HepG2 (cell line): ENCODE results near the gene MRPL9. TPM values are rescaled to one million over a fixed set of nuclear protein-coding genes. Genes with fewer than 3 reads are reported as not detected.

Experiments used
- CHD2 ChIP-seq: IDR thresholded peaks from 2 replicates; pipeline ENCODE4 v1.6.1; 2011; ENCODE audit warnings: low read depth, low read length, improper control_type of control experiment
- MIXL1 ChIP-seq: IDR thresholded peaks from 2 replicates; pipeline ENCODE4 v1.6.1; 2016
- NCOR1 ChIP-seq: fragments of 200-600 bp; sonication (generic); IDR thresholded peaks from 2 replicates; pipeline ENCODE4 v1.7.0; 2017; ENCODE audit warnings: antibody characterized with exemption, low read length, borderline replicate concordance
- STAT5B ChIP-seq: sonication (generic); formaldehyde crosslinking; IDR thresholded peaks from 2 replicates; pipeline ENCODE4 v1.4.0; 2020; ENCODE audit warnings: missing genetic modification reagents
- ZNF205 ChIP-seq: IDR thresholded peaks from 2 replicates; pipeline ENCODE4 v1.6.1; 2018; ENCODE audit warnings: missing biosample characterization, missing genetic modification reagents
- ZNF644 ChIP-seq: IDR thresholded peaks from 2 replicates; pipeline ENCODE4 v1.6.1; 2016; ENCODE audit warnings: low read depth
- polyA plus RNA-seq, 8 experiments: library from polyadenylated mRNA; depleted of rRNA in 3 of 8; stranded (reverse) in 7 of 8; unstranded in 1 of 8; fragments of >200 nt; fragmentation: Illumina TruSeq in 4 of 8; extraction: Trizol in 4 of 8; gene quantifications; 2 replicates each; pipeline versions ENCODE4 v1.2.1 to v1.2.3, GENCODE V29; 2011 to 2016; ENCODE audit warnings: low read depth in 4 of 8, missing spikeins in 1 of 8, mixed read lengths in 1 of 8; ENCODE audit not compliant: insufficient read depth in 1 of 8
- total RNA-seq, 5 experiments: library from RNA; depleted of rRNA; stranded (reverse); fragments of >200 nt; fragmentation: Illumina TruSeq; extraction: Trizol; gene quantifications; 2 replicates each; pipeline ENCODE4 v1.2.3, GENCODE V29; 2016; ENCODE audit warnings: low read depth in 1 of 5
- TF ChIP-seq, protein P1 (sequence below), 2 experiments: fragments of 450-650 bp in 1 of 2; sonication (generic) in 1 of 2; formaldehyde crosslinking in 1 of 2; IDR thresholded peaks; 2 replicates each; pipeline versions ENCODE4 v1.6.1 to v1.8.0; 2016 to 2022; ENCODE audit warnings: antibody characterized with exemption in 1 of 2, mild to moderate bottlenecking in 1 of 2, missing genetic modification reagents in 1 of 2
- TF ChIP-seq, protein P2 (sequence below): sonication (generic); formaldehyde crosslinking; IDR thresholded peaks from 2 replicates; pipeline ENCODE4 v1.4.0; 2020; ENCODE audit warnings: mild to moderate bottlenecking, missing genetic modification reagents

Gene MRPL9
- total and polyA plus RNA-seq, 2 of the 13 experiments (the other 11 are each of a cell fraction or from before 2014, with no cell fraction given): 72.1 to 107 TPM

DNA sequence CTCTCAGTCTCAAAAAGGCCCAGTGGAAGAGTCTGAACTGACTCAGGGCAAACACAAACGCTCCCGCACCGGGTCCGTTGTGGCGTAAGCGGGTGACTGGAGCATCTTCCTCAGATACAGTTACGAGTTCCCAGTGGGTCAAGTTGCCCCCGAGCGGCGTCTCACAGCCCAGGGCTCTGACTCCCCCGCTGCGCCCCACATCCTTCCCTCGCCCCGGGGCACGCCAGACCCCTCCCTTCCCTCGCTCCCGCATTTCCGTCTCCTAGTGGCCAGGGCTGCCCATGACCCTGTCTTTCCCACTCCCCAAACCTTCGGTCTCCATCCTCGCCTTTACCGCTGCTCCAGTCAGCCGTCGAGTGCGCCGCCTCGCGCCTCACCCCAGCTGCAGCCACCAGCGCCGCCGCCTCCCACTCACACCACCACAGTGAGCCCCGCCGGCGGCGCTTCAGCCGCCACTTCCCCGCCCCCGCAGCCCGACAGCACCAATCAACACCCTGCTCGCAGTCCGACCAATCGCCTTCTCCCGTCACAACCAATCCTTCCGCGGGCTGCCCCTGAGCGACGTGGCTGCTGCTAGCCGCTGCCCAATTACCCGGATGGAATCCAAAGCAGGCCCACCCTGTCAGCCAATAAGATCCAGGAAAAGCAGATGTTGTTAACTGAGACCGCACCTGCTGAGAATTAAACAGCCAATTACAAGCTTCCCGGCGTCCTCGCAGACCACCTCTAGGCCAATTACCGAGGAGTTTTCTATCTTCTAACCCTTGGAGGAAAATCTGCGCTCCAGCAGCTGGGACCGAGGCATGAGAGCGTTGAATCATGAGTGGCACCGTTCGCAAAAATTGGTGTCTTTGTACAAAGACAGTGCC, 27.0 kb upstream of the MRPL9 start, which contains the start of gene TDRKH (continued):
- TF ChIP-seq, protein P1, sequence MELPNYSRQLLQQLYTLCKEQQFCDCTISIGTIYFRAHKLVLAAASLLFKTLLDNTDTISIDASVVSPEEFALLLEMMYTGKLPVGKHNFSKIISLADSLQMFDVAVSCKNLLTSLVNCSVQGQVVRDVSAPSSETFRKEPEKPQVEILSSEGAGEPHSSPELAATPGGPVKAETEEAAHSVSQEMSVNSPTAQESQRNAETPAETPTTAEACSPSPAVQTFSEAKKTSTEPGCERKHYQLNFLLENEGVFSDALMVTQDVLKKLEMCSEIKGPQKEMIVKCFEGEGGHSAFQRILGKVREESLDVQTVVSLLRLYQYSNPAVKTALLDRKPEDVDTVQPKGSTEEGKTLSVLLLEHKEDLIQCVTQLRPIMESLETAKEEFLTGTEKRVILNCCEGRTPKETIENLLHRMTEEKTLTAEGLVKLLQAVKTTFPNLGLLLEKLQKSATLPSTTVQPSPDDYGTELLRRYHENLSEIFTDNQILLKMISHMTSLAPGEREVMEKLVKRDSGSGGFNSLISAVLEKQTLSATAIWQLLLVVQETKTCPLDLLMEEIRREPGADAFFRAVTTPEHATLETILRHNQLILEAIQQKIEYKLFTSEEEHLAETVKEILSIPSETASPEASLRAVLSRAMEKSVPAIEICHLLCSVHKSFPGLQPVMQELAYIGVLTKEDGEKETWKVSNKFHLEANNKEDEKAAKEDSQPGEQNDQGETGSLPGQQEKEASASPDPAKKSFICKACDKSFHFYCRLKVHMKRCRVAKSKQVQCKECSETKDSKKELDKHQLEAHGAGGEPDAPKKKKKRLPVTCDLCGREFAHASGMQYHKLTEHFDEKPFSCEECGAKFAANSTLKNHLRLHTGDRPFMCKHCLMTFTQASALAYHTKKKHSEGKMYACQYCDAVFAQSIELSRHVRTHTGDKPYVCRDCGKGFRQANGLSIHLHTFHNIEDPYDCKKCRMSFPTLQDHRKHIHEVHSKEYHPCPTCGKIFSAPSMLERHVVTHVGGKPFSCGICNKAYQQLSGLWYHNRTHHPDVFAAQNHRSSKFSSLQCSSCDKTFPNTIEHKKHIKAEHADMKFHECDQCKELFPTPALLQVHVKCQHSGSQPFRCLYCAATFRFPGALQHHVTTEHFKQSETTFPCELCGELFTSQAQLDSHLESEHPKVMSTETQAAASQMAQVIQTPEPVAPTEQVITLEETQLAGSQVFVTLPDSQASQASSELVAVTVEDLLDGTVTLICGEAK (IDR thresholded peaks at IDR 0.05): no peak
- TF ChIP-seq, protein P1 (CRISPR knock-in tag; IDR thresholded peaks at IDR 0.05): peak; percentile 83
- no peak for TF ChIP-seq ZNF644
- TF ChIP-seq MIXL1 (CRISPR knock-in tag): peak; percentile 83
- 0 out of 2 replicates have a peak, but pooled peaks have one; percentile 20 for TF ChIP-seq NCOR1
- TF ChIP-seq STAT5B: 0 out of 2 replicates have a peak, but pooled peaks have one; percentile 49
- TF ChIP-seq, protein P2, sequence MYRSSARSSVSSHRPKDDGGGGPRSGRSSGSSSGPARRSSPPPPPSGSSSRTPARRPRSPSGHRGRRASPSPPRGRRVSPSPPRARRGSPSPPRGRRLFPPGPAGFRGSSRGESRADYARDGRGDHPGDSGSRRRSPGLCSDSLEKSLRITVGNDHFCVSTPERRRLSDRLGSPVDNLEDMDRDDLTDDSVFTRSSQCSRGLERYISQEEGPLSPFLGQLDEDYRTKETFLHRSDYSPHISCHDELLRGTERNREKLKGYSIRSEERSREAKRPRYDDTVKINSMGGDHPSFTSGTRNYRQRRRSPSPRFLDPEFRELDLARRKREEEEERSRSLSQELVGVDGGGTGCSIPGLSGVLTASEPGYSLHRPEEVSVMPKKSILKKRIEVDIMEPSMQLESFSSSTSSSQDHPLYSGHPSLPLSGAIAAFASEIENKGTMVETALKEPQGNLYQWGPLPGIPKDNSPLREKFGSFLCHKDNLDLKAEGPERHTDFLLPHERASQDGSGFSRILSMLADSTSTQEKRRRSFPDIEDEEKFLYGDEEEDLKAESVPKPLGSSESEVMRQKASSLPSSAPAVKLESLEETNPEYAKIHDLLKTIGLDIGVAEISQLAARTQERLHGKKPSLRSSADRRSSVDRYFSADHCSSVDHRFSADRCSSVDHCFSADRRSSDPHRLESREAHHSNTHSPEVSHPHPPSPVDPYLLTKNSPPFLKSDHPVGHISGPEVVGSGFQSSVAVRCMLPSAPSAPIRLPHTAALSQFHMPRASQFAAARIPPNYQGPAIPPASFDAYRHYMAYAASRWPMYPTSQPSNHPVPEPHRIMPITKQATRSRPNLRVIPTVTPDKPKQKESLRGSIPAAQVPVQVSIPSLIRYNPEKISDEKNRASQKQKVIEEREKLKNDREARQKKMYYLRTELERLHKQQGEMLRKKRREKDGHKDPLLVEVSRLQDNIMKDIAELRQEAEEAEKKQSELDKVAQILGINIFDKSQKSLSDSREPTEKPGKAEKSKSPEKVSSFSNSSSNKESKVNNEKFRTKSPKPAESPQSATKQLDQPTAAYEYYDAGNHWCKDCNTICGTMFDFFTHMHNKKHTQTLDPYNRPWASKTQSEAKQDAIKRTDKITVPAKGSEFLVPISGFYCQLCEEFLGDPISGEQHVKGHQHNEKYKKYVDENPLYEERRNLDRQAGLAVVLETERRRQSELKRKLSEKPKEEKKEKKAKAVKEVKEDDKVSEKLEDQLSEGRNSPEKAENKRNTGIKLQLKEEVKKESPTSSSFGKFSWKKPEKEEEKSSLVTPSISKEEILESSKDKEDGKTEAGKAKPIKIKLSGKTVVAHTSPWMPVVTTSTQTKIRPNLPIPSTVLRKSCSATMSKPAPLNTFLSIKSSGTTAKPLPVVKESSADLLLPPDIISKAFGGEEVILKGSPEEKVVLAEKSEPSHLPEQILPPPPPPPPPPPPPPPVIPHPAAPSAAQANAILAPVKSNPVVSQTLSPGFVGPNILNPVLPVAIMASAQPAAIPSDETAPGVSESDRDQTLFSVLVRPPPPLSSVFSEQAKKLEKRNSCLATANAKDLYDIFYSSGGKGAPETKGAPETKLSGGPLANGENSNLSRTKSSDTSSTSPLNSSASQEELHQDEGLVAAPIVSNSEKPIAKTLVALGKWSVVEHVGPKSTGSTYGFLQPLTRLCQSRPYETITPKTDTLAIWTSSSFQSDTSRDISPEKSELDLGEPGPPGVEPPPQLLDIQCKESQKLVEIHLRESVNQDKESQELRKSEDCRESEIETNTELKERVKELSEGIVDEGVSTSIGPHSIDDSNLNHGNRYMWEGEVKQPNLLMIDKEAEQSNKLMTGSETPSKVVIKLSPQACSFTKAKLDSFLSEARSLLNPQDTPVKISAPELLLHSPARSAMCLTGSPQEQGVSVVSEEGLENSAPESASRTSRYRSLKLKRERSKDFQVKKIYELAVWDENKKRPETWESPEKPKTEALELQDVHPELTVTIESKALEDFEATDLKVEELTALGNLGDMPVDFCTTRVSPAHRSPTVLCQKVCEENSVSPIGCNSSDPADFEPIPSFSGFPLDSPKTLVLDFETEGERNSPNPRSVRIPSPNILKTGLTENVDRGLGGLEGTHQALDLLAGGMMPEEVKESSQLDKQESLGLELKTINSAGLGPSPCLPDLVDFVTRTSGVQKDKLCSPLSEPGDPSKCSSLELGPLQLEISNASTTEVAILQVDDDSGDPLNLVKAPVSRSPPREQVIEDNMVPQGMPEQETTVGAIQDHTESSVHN (CRISPR knock-in tag): peak; percentile 36; the same call in 1 of the 2 replicates
- TF ChIP-seq CHD2: peak; percentile 69; the same call in 1 of the 2 replicates
- TF ChIP-seq ZNF205: no peak
